ENCODE measurements around the gene TSGA10IP.

DNA sequence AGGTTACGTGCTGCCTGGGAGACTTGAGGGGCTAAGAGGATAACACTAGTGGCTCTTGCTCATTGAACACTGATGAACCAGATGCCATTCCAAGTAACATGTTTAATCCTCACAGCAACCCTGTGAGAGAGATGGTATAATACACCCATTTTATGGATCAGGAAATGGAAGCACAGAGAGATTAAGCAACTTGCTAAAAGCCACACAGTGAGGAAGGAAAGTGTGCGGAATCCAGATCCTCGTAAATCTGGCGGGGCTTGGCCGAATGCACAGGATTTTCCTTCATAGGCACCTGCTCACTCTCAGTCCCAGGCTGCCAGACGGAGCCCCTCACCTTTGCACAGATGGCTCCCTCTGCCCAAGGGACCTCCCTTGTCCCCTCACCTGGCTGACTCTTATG lies 37.4 kb upstream of the TSGA10IP start:
- TF ChIP-seq, protein P1, sequence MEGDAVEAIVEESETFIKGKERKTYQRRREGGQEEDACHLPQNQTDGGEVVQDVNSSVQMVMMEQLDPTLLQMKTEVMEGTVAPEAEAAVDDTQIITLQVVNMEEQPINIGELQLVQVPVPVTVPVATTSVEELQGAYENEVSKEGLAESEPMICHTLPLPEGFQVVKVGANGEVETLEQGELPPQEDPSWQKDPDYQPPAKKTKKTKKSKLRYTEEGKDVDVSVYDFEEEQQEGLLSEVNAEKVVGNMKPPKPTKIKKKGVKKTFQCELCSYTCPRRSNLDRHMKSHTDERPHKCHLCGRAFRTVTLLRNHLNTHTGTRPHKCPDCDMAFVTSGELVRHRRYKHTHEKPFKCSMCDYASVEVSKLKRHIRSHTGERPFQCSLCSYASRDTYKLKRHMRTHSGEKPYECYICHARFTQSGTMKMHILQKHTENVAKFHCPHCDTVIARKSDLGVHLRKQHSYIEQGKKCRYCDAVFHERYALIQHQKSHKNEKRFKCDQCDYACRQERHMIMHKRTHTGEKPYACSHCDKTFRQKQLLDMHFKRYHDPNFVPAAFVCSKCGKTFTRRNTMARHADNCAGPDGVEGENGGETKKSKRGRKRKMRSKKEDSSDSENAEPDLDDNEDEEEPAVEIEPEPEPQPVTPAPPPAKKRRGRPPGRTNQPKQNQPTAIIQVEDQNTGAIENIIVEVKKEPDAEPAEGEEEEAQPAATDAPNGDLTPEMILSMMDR (IDR thresholded peaks at IDR 0.05), result no peak
- TF ChIP-seq CBFB (CRISPR knock-in tag; IDR thresholded peaks at IDR 0.05; ENCODE audit: low read depth), result no peak
- TF ChIP-seq, protein P2, sequence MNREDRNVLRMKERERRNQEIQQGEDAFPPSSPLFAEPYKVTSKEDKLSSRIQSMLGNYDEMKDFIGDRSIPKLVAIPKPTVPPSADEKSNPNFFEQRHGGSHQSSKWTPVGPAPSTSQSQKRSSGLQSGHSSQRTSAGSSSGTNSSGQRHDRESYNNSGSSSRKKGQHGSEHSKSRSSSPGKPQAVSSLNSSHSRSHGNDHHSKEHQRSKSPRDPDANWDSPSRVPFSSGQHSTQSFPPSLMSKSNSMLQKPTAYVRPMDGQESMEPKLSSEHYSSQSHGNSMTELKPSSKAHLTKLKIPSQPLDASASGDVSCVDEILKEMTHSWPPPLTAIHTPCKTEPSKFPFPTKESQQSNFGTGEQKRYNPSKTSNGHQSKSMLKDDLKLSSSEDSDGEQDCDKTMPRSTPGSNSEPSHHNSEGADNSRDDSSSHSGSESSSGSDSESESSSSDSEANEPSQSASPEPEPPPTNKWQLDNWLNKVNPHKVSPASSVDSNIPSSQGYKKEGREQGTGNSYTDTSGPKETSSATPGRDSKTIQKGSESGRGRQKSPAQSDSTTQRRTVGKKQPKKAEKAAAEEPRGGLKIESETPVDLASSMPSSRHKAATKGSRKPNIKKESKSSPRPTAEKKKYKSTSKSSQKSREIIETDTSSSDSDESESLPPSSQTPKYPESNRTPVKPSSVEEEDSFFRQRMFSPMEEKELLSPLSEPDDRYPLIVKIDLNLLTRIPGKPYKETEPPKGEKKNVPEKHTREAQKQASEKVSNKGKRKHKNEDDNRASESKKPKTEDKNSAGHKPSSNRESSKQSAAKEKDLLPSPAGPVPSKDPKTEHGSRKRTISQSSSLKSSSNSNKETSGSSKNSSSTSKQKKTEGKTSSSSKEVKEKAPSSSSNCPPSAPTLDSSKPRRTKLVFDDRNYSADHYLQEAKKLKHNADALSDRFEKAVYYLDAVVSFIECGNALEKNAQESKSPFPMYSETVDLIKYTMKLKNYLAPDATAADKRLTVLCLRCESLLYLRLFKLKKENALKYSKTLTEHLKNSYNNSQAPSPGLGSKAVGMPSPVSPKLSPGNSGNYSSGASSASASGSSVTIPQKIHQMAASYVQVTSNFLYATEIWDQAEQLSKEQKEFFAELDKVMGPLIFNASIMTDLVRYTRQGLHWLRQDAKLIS (CRISPR knock-in tag; IDR thresholded peaks at IDR 0.05; ENCODE audit: borderline replicate concordance), result no peak
- TF ChIP-seq NFE2L1 (CRISPR knock-in tag; IDR thresholded peaks at IDR 0.05), result no peak
- TF ChIP-seq NR3C1 (CRISPR knock-in tag; conservative IDR thresholded peaks at IDR 0.05; ENCODE audit: low read depth), result no peak
- TF ChIP-seq, protein P3, sequence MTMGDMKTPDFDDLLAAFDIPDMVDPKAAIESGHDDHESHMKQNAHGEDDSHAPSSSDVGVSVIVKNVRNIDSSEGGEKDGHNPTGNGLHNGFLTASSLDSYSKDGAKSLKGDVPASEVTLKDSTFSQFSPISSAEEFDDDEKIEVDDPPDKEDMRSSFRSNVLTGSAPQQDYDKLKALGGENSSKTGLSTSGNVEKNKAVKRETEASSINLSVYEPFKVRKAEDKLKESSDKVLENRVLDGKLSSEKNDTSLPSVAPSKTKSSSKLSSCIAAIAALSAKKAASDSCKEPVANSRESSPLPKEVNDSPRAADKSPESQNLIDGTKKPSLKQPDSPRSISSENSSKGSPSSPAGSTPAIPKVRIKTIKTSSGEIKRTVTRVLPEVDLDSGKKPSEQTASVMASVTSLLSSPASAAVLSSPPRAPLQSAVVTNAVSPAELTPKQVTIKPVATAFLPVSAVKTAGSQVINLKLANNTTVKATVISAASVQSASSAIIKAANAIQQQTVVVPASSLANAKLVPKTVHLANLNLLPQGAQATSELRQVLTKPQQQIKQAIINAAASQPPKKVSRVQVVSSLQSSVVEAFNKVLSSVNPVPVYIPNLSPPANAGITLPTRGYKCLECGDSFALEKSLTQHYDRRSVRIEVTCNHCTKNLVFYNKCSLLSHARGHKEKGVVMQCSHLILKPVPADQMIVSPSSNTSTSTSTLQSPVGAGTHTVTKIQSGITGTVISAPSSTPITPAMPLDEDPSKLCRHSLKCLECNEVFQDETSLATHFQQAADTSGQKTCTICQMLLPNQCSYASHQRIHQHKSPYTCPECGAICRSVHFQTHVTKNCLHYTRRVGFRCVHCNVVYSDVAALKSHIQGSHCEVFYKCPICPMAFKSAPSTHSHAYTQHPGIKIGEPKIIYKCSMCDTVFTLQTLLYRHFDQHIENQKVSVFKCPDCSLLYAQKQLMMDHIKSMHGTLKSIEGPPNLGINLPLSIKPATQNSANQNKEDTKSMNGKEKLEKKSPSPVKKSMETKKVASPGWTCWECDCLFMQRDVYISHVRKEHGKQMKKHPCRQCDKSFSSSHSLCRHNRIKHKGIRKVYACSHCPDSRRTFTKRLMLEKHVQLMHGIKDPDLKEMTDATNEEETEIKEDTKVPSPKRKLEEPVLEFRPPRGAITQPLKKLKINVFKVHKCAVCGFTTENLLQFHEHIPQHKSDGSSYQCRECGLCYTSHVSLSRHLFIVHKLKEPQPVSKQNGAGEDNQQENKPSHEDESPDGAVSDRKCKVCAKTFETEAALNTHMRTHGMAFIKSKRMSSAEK (CRISPR knock-in tag; IDR thresholded peaks at IDR 0.05; ENCODE audit: borderline replicate concordance), result no peak
- no peak for TF ChIP-seq NR2C2 (CRISPR knock-in tag; IDR thresholded peaks at IDR 0.05)
- TF ChIP-seq, protein P4, sequence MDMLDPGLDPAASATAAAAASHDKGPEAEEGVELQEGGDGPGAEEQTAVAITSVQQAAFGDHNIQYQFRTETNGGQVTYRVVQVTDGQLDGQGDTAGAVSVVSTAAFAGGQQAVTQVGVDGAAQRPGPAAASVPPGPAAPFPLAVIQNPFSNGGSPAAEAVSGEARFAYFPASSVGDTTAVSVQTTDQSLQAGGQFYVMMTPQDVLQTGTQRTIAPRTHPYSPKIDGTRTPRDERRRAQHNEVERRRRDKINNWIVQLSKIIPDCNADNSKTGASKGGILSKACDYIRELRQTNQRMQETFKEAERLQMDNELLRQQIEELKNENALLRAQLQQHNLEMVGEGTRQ (CRISPR knock-in tag; IDR thresholded peaks at IDR 0.05), result no peak
